ENCODE measurements around the gene ATP10B. TPM values are rescaled to one million over a fixed set of nuclear protein-coding genes. Genes with fewer than 3 reads are reported as not detected.

The ATP10B gene
- polyA plus RNA-seq, 1 of the 3 experiments (the other 2 are of a cell fraction) = not detected

DNA sequence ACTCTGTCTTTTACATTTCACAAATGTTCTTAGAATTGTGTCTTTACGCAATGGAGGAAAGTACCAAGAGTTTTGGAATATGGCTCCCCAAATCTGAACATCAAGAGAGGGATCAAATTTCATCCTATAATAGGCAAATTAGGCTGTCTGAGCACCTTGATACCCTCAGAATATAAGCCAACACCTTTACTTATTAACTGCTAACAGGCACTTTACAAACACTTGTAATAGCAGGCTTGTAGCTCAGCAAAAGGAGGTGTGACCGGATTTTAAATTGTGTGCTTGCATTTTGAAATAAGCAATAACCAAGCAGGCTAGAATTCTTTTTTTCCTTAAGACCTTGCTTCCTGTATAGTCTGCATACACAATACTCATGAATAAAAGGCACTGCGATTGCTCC lies 92.0 kb downstream of the ATP10B start:
- Histone ChIP-seq H3K4me2 (no peak overlapping the region), H3K27me3 (ENCODE audit: insufficient read depth) (no peaks in the 10 kb centered on the region), H3K4me1 (ENCODE audit: control insufficient read depth in 1 of 2, insufficient read depth in 2 of 2, low read depth in 1 of 2, low read length in 1 of 2) (no peaks in the 10 kb centered on the region), H2AFZ (ENCODE audit: low read depth) (no peak overlapping the region), H3K9ac (no peak overlapping the region), H3K79me2 (ENCODE audit: insufficient read depth) (no peaks in the 10 kb centered on the region), H3K9me2 (no peaks in the 10 kb centered on the region), H3K27ac (ENCODE audit: low read depth in 2 of 2, low read length in 1 of 2) (no peak overlapping the region), H3F3A (replicated peaks; ENCODE audit: insufficient read depth) (peaks cover 3% of the 10 kb centered on the region), H3K4me3 (ENCODE audit: low read depth in 2 of 2, low read length in 1 of 2) (no peak overlapping the region), H3K36me3 (replicated peaks in 1 of 2; ENCODE audit: control insufficient read depth in 1 of 2, insufficient read depth in 2 of 2, low read length in 1 of 2) (no peaks in the 10 kb centered on the region), H4K20me1 (ENCODE audit: insufficient read depth) (no peaks in the 10 kb centered on the region), H3K9me3 (no peaks in the 10 kb centered on the region)
- ChIA-PET POLR2A (no interaction called here), CTCF (interaction anchor here (0.6 kb wide), 1 partner anchor 40 kb away, joined by 3 read pairs; no protein-coding TSS in a partner anchor)
- no peak for TF ChIP-seq MXI1 (IDR thresholded peaks at IDR 0.05; ENCODE audit: low read depth, low read length)
- TF ChIP-seq, protein P1, sequence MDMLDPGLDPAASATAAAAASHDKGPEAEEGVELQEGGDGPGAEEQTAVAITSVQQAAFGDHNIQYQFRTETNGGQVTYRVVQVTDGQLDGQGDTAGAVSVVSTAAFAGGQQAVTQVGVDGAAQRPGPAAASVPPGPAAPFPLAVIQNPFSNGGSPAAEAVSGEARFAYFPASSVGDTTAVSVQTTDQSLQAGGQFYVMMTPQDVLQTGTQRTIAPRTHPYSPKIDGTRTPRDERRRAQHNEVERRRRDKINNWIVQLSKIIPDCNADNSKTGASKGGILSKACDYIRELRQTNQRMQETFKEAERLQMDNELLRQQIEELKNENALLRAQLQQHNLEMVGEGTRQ (IDR thresholded peaks at IDR 0.05; ENCODE audit: borderline replicate concordance, low read depth, low read length) = no peak
- TF ChIP-seq, protein P2, sequence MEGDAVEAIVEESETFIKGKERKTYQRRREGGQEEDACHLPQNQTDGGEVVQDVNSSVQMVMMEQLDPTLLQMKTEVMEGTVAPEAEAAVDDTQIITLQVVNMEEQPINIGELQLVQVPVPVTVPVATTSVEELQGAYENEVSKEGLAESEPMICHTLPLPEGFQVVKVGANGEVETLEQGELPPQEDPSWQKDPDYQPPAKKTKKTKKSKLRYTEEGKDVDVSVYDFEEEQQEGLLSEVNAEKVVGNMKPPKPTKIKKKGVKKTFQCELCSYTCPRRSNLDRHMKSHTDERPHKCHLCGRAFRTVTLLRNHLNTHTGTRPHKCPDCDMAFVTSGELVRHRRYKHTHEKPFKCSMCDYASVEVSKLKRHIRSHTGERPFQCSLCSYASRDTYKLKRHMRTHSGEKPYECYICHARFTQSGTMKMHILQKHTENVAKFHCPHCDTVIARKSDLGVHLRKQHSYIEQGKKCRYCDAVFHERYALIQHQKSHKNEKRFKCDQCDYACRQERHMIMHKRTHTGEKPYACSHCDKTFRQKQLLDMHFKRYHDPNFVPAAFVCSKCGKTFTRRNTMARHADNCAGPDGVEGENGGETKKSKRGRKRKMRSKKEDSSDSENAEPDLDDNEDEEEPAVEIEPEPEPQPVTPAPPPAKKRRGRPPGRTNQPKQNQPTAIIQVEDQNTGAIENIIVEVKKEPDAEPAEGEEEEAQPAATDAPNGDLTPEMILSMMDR (IDR thresholded peaks at IDR 0.05) = no peak
- TF ChIP-seq EZH2phosphoT487 (IDR thresholded peaks at IDR 0.05; ENCODE audit: borderline replicate concordance, low read depth) = no peak
- TF ChIP-seq FOSL2 (IDR thresholded peaks at IDR 0.05; ENCODE audit: borderline replicate concordance, low read depth) = no peak
- no peak for TF ChIP-seq FOXJ3 (CRISPR knock-in tag; IDR thresholded peaks at IDR 0.05)
- TF ChIP-seq, protein P3, sequence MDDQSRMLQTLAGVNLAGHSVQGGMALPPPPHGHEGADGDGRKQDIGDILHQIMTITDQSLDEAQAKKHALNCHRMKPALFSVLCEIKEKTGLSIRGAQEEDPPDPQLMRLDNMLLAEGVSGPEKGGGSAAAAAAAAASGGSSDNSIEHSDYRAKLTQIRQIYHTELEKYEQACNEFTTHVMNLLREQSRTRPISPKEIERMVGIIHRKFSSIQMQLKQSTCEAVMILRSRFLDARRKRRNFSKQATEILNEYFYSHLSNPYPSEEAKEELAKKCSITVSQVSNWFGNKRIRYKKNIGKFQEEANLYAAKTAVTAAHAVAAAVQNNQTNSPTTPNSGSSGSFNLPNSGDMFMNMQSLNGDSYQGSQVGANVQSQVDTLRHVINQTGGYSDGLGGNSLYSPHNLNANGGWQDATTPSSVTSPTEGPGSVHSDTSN (IDR thresholded peaks at IDR 0.05) = no peak
- no peak for TF ChIP-seq ELF1 (IDR thresholded peaks at IDR 0.05)
- TF ChIP-seq EP300 (IDR thresholded peaks at IDR 0.05; ENCODE audit: borderline replicate concordance in 1 of 2, low read depth in 1 of 2, low read length in 1 of 2) = no peak
- no peak for TF ChIP-seq MEF2A (IDR thresholded peaks at IDR 0.05; ENCODE audit: borderline replicate concordance, low read depth)
- TF ChIP-seq, protein P4, sequence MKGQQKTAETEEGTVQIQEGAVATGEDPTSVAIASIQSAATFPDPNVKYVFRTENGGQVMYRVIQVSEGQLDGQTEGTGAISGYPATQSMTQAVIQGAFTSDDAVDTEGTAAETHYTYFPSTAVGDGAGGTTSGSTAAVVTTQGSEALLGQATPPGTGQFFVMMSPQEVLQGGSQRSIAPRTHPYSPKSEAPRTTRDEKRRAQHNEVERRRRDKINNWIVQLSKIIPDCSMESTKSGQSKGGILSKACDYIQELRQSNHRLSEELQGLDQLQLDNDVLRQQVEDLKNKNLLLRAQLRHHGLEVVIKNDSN (IDR thresholded peaks at IDR 0.05; ENCODE audit: borderline replicate concordance, low read depth) = no peak
- TF ChIP-seq, protein P5, sequence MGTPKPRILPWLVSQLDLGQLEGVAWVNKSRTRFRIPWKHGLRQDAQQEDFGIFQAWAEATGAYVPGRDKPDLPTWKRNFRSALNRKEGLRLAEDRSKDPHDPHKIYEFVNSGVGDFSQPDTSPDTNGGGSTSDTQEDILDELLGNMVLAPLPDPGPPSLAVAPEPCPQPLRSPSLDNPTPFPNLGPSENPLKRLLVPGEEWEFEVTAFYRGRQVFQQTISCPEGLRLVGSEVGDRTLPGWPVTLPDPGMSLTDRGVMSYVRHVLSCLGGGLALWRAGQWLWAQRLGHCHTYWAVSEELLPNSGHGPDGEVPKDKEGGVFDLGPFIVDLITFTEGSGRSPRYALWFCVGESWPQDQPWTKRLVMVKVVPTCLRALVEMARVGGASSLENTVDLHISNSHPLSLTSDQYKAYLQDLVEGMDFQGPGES (IDR thresholded peaks at IDR 0.05; ENCODE audit: low read depth, low read length) = no peak
- no peak for TF ChIP-seq GABPA (IDR thresholded peaks at IDR 0.05; ENCODE audit: low read depth)
- no peak for TF ChIP-seq RXRA (IDR thresholded peaks at IDR 0.05; ENCODE audit: borderline replicate concordance, low read depth)
- no peak for TF ChIP-seq YY1 (IDR thresholded peaks at IDR 0.05; ENCODE audit: low read depth)
- TF ChIP-seq RAD21 (IDR thresholded peaks at IDR 0.05; ENCODE audit: low read length) = no peak
- TF ChIP-seq TCF12 (IDR thresholded peaks at IDR 0.05) = no peak
- no peak for TF ChIP-seq TAF1 (IDR thresholded peaks at IDR 0.05; ENCODE audit: borderline replicate concordance, low read depth, low read length)
- TF ChIP-seq RFX5 (IDR thresholded peaks at IDR 0.05; ENCODE audit: low read length) = no peak
- TF ChIP-seq RCOR1 (IDR thresholded peaks at IDR 0.05; ENCODE audit: low read length) = no peak
- no peak for DNase-seq
- WGBS (ENCODE audit: low lambda C conversion rate) = 27% methylated on average over 3 of the region's 3 CpGs

Measured in SK-N-SH (cell line).